SIG-M5 (cell line): ENCODE results near the gene SIK3.

Experiments used
- DNase-seq: peaks from one replicate; lab custom pipeline; 2025; lab: John Stamatoyannopoulos, UW

The SIK3 gene

GRCh38 chr11:117110294-117110950 lies 12.2 kb upstream of the SIK3 start:
- no peak for DNase-seq

DNA sequence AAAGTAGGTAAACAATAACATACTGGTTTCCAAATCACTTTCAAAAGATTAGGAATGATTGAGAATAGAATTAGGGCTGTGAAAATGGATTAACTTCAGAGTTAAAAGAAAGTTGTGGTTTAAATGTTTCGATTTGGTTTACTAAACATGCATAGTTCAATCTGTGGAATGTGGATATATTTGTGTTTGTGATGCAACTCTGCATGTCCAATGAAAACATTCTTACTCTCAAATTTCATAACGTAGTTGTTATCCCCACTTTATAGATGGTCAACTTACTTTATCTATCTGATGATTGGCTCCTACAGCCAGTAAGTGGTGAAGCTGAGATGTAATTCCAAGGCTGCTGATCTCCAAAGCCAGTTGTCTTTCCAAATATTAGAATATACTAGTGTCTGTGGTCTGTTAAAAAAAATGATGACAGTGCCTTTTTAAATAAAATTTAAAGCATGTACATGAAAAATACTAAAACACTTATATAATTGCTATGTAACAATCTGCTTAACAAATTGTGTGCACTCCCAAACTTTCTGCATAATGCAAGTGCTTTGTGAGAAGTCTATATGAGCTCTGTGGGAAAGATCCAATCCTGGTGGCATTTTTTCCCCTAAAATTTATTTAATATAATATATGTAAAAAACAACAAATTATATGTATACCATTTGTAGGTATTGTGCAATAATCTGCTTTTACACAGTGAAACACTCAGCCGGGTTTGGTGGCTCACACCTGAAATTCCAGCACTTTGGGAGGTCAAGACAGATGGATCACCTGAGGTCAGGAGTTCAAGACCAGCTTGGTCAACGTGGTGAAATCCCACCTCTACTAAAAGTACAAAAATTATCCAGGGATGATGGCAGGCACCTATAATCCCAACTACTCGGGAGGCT lies 9.7 kb upstream of the SIK3 start:
- no peak for DNase-seq

- DNase-seq: no peak
Measured at GRCh38 chr11:117100556-117100955, 2.3 kb upstream of the SIK3 start.

- DNase-seq: no peak
Measured at GRCh38 chr11:117099696-117100095, 1.5 kb upstream of the SIK3 start.

- DNase-seq: no peak
Measured at GRCh38 chr11:117097389-117098268, 599 bp downstream of the SIK3 start.

DNA sequence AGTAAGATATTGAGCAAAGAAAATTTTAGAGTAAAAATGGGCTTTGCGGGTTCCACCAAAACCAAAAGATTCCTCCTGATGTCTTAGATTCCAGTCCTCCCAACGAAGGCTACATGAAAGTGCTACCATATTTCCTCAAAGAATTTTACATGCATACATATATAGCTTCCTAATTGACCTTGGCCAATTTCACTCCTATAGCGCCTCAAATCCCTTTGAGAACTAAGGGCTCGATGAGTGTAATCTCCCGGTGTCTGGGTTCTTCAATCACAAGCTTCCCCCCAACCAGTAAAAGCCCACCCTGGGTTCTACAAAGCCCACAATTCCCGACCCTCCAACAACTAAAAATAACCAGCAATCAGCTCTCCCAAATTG lies 1.2 kb downstream of the SIK3 start:
- DNase-seq: no peak

DNA sequence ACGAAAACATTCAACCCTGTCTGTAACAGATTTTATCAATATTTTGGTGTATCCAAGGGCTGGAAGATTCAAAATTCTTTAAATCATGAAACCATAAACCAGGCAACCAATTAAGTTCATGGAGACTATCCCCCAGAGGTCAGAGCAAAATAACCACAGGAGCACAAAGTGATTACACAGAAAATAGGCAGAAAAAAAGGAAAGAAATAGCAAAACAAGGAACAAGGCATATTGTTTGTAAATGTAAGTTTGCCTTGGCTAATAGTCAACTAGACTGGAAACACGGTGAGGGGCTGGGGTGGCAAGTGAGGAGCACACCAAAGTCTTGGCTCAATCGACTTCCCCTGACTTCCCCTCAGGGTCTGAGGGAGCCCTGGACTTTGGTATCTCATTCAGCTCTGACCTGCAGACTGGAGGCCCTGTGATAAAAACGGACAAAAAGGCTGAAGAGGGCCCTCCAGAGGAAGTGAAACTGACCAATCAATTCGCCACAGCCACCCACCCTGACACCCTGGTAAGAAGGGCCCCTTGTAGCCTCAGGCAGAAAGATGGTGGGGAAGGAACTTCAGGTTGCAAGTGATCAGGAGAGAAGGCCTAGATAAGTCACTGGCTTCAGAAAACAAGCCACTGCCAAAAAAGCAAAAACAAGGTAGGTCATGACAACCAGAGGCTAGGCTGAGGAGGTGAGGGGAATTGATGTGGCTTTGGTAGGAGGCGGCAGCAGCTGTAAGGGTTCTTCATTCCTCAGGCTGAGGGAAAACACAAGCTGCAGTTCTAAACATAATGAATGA lies 1.8 kb downstream of the SIK3 start:
- DNase-seq: no peak

GRCh38 chr11:117095284-117096161 lies 2.7 kb downstream of the SIK3 start:
- no peak for DNase-seq

DNA sequence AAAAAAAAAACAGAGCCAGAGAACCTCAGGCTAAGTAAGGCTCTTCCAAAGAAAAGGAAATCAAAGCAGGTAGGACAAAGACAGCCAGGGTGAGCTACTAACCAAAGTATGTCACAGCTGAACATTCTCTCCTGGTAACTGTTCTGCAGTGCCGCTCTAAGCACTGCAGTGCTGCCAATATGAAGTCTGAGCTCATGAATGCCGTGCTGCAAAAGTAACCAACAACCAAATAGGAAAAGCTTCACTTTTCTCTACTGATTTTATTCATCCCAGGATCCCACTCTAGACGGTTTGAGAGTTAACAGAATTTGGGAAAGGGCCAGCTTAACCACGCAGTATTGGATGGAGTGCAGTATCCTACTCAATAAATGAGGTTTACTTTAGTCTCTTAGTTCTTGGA lies 3.5 kb downstream of the SIK3 start:
- DNase-seq: no peak

DNA sequence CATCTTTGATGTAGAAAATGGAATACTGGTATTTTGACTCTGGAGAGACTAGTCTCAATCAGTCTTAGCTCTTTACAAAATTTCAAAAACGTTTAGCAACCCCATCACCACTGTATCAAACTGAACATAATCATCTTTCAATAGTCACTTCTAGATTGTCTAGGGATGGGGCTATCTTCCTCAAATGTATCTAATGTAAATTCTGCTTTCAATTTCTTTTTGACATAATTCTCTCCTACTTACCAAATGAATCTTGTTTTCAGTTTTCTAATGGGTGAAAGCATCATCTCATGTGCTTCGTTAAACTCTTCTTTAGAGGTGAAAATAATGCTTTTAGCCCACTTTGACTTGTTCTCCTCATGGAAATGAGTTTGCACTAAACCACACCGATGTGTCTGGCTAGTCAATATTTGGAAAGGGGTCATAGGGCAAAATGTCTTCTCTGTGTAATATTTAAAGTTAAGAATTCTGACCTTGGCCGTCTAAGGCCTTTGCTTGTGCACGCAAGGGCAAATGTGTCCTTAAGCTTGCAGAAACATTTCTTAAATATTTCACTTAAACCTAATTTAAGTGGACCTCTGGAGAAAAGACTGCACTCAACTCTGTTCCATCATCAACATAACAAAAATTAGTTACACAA lies 5.2 kb downstream of the SIK3 start:
- DNase-seq: no peak

GRCh38 chr11:117091753-117092477 lies 6.3 kb downstream of the SIK3 start:
- DNase-seq: no peak

DNA sequence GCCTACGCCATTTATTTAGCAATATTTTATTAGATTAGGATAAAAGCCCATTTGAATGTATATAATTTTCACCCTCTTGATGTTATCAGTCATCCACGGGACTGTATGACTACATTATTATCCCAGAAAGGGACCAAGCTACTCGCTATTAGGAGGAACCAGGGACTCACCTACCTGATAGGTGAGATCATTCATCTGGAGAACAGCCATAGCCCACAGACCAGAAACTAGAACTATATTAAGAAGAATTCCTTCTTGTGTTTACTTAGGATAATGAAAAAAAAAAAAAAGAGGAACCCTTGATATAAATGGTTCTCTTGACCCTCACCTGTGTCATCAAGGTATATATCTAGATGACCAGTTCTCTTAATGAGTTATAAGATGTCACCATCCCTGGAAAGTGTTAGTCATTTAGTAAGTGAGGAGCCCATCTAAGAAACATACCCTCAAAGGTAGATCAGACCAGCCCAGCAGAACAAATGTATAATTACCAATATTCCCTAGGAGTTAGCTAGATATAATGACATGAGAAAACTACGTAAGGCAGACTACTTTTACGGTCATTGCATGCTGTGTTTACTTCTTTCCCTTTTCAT lies 8.0 kb downstream of the SIK3 start:
- no peak for DNase-seq

- DNase-seq: no peak
Measured at GRCh38 chr11:117089685-117090084, 8.5 kb downstream of the SIK3 start.

- DNase-seq: no peak
Measured at GRCh38 chr11:117087446-117087845, 10.8 kb downstream of the SIK3 start.

DNA sequence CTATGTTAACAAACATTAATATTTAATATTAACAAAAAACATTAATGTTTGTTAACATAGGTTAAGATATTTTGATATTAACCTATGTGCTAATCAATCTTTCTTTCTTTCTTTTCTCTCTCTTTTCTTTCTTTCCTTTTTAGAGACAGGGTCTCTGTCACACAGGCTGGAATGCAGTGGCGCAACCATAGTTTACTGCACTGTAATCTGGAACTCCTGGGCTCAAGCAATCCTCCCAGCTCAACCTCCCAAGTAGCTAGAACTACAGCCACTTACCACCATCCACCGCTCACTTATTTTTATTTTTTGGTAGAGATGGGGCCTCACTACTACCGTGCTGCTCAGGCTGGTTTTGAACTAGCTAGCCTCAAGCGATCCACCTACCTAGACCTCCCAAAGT lies 13.2 kb downstream of the SIK3 start:
- no peak for DNase-seq

- no peak for DNase-seq
Measured at GRCh38 chr11:117083011-117083935, 15.0 kb downstream of the SIK3 start.

- no peak for DNase-seq
Measured at GRCh38 chr11:117081908-117082307, 16.3 kb downstream of the SIK3 start.

DNA sequence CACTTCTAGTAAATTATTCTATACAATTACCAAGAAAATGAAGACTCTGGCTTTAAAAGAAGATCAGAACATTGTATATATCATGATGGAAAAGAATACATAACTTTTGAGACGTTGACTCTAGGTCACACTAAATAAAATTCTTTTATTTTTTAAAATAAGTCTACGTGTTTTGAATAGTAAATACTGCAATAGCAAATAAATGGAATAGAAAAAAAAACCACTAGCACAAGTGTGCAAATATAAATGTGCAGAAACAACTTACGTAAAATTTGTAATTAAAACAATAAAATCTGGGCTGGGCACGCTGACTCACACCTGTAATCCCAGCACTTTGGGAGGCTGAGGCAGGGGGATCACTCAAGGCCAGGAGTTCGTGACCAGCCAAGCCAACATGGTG lies 17.9 kb downstream of the SIK3 start:
- no peak for DNase-seq
